Measurements from ENCODE around the gene HLA-E. TPM values are rescaled to one million over a fixed set of nuclear protein-coding genes. Genes with fewer than 3 reads are reported as not detected.

Gene HLA-E
- total and polyA plus RNA-seq, 12 donors: 85.7 to 667 (median 308) TPM

- Histone ChIP-seq H3K36me3 (replicated peaks in 1 of 2) (no peaks in the 10 kb centered on the region), H3K27me3 (peaks cover 78% of the 10 kb centered on the region), H3K4me3 (no peak overlapping the region), H3K4me1 (replicated peaks in 1 of 2) (no peaks in the 10 kb centered on the region), H3K9me3 (replicated peaks in 1 of 3) (no peaks in the 10 kb centered on the region), H3K27ac (no peak overlapping the region)
- TF ChIP-seq POLR2A (IDR thresholded peaks at IDR 0.05): no peak
- TF ChIP-seq, protein P1, sequence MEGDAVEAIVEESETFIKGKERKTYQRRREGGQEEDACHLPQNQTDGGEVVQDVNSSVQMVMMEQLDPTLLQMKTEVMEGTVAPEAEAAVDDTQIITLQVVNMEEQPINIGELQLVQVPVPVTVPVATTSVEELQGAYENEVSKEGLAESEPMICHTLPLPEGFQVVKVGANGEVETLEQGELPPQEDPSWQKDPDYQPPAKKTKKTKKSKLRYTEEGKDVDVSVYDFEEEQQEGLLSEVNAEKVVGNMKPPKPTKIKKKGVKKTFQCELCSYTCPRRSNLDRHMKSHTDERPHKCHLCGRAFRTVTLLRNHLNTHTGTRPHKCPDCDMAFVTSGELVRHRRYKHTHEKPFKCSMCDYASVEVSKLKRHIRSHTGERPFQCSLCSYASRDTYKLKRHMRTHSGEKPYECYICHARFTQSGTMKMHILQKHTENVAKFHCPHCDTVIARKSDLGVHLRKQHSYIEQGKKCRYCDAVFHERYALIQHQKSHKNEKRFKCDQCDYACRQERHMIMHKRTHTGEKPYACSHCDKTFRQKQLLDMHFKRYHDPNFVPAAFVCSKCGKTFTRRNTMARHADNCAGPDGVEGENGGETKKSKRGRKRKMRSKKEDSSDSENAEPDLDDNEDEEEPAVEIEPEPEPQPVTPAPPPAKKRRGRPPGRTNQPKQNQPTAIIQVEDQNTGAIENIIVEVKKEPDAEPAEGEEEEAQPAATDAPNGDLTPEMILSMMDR (IDR thresholded peaks at IDR 0.05): no peak
- 55 to 67% (median 62%) methylated on average over 8 of the region's 8 CpGs for WGBS, 4 donors
- DNase-seq: no peak
- intact Hi-C loops (cut with DNase I): no loop called here
Measured at GRCh38 chr6:30444451-30444742, 44.9 kb upstream of the HLA-E start.

DNA sequence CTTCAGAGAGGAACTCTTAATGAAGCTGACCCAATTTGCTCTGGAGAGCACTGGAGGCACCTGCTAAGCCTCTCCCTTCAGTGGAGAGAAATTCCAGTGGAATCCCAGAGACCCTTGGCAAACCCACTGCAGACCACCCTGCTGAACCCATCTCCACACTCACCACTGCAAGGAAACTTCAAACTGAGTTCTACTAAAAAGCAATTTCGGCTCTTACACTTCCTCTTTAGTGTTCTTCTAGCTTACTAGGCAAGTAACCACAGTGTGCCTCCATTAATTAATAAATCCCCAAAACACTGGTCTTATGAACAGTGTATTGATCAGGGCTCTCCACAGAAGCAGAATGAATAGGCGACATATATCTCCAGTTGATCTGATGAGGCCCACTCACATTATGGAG lies 43.0 kb upstream of the HLA-E start:
- WGBS, 4 donors: 51 to 69% (median 55%) methylated on average over 2 of the region's 2 CpGs
- intact Hi-C loops (cut with DNase I): no loop called here
- no peaks in the 10 kb centered on the region for H3K36me3 ChIP-seq (replicated peaks in 1 of 2)
- TF ChIP-seq POLR2A (IDR thresholded peaks at IDR 0.05): no peak
- no peak overlapping the region for H3K4me3 ChIP-seq
- H3K4me1 ChIP-seq (replicated peaks in 1 of 2): no peaks in the 10 kb centered on the region
- H3K27me3 ChIP-seq: peaks cover 72% of the 10 kb centered on the region
- DNase-seq: no peak
- no peak overlapping the region for H3K27ac ChIP-seq
- no peaks in the 10 kb centered on the region for H3K9me3 ChIP-seq (replicated peaks in 1 of 3)

GRCh38 chr6:30447237-30447636 lies 42.1 kb upstream of the HLA-E start:
- Histone ChIP-seq H3K27ac (no peak overlapping the region), H3K27me3 (peaks cover 68% of the 10 kb centered on the region), H3K4me3 (no peak overlapping the region), H3K36me3 (replicated peaks in 1 of 2) (no peaks in the 10 kb centered on the region), H3K9me3 (replicated peaks in 1 of 3) (no peaks in the 10 kb centered on the region), H3K4me1 (replicated peaks in 1 of 2) (no peaks in the 10 kb centered on the region)
- 0 to 3% (median 1%) methylated on average over 2 of the region's 2 CpGs for WGBS, 4 donors
- TF ChIP-seq, protein P1 (IDR thresholded peaks at IDR 0.05): no peak
- TF ChIP-seq POLR2A (IDR thresholded peaks at IDR 0.05): no peak
- intact Hi-C loops (cut with DNase I): no loop called here
- no peak for DNase-seq

DNA sequence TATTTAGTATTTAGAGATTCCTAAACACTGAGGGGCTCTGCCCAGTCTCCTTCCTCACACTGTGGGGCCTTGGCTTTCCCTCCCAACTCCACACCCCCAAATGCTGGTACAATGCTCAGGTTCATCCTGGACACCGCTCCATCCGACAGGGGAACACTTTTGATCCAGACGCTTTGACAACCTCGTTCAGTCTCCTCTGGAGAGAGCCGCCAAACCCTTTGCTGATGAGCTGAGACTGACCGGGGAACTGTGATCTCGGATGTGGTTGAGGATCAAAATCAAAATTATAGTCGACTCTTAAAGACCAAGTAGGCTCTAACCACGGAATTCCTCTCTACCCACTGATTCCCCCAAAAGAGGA lies 38.8 kb upstream of the HLA-E start:
- Histone ChIP-seq H3K36me3 (replicated peaks in 1 of 2) (no peaks in the 10 kb centered on the region), H3K4me1 (replicated peaks in 1 of 2) (no peaks in the 10 kb centered on the region), H3K9me3 (replicated peaks in 1 of 3) (no peaks in the 10 kb centered on the region), H3K4me3 (no peak overlapping the region), H3K27me3 (peaks cover 62% of the 10 kb centered on the region), H3K27ac (no peak overlapping the region)
- intact Hi-C loops (cut with DNase I): no loop called here
- DNase-seq: no peak
- TF ChIP-seq, protein P1 (IDR thresholded peaks at IDR 0.05): no peak
- TF ChIP-seq POLR2A (IDR thresholded peaks at IDR 0.05): no peak
- 16 to 47% (median 30%) methylated on average over 8 to 9 of the region's 9 CpGs for WGBS, 4 donors

GRCh38 chr6:30450909-30451841 lies 38.1 kb upstream of the HLA-E start:
- no peaks in the 10 kb centered on the region for H3K36me3 ChIP-seq (replicated peaks in 1 of 2)
- DNase-seq: peak in 5 of 7 donors; percentile 41 to 65 (median 59)
- no peaks in the 10 kb centered on the region for H3K4me1 ChIP-seq (replicated peaks in 1 of 2)
- no peak overlapping the region for H3K4me3 ChIP-seq
- H3K9me3 ChIP-seq (replicated peaks in 1 of 3): no peaks in the 10 kb centered on the region
- no peak overlapping the region for H3K27ac ChIP-seq
- WGBS, 4 donors: 7 to 30% (median 16%) methylated on average over 19 to 55 of the region's 55 CpGs
- TF ChIP-seq POLR2A (IDR thresholded peaks at IDR 0.05): no peak
- TF ChIP-seq, protein P1 (IDR thresholded peaks at IDR 0.05): no peak
- H3K27me3 ChIP-seq: peaks cover 61% of the 10 kb centered on the region
- intact Hi-C loops (cut with DNase I): no loop called here
